Midbrain (tissue), 1 donor: Measurements from ENCODE around the gene RFX4.
"Not testable (repeated sequence)": the region's sequence is repeated elsewhere in the genome, so short reads cannot be mapped to it uniquely, and the experiment has no call there.

Experiments
- DNase-seq: peaks from one replicate; lab custom pipeline; 2025; lab: John Stamatoyannopoulos, UW

Gene RFX4

DNA sequence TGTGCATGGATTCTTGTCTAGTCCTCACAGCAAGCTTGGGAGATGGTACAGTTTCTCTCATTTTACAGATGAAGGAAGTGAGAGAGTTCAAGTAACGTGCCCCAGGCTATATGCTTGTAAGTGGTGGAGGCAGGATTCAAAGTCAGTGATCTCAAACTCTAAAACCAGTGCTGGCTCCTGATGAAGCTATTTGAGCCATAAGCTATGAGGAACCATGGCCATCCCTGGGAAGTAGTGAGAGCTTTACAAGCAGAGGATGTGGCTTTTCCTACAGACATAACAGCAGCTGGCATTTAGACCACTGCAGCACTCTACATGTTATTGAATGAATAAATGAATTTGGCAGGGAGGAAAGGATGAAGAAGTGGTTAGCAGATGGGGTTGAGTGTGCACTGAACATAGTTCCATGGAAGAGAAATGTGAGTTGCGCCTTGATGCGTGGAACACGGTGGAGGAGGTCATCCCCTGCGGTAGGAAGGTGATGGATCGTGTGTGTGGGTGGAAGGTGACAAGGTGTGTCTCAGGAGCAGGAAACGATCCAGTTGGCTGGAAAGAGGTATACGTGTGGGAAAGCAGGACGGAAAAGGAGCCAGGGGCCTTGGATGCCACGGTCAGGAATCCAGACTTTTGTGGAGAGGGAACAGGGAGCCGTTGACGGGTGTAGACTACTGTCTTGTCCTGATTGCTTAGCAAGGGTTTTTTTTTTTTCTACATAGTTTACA, 65.2 kb downstream of the RFX4 start:
- DNase-seq, result no peak

DNA sequence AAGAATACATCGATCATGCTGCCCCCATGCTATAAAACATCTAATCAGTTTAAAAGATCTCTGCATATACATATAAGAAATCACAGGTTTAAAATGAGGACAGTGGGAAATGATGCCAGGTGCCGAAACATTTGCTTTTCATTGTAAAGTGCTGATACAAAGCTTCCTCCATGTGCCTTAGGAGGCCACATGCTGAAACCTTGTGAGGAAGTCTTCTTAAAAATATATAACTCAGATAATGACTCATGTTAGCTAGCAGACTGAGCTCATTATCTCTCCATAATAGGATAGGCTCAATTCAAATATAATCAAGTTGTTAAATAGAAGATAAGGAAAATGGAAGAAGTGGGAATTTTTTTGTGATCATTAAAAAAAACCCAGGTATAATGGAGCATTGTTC, 65.9 kb downstream of the RFX4 start:
- no peak for DNase-seq

DNA sequence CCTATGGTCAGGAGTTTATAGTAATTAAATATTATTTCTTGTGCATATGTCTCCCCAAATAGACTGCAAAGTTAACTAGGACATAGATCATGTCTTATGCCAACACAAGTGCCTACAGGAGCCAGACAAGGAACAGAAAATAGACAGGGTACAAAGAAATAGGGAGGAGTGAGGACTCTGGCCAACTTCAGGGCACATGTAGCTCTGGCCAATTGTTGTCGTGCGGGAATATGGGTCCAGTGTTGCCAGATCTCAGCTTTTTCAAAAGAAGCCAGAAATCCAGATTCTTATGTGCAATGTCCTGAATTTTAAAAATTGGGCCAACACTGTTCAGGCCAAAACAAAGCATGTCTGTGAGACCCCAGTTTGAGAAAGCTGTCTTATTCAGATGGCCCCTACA, 68.7 kb downstream of the RFX4 start:
- DNase-seq, result peak; percentile 52

DNA sequence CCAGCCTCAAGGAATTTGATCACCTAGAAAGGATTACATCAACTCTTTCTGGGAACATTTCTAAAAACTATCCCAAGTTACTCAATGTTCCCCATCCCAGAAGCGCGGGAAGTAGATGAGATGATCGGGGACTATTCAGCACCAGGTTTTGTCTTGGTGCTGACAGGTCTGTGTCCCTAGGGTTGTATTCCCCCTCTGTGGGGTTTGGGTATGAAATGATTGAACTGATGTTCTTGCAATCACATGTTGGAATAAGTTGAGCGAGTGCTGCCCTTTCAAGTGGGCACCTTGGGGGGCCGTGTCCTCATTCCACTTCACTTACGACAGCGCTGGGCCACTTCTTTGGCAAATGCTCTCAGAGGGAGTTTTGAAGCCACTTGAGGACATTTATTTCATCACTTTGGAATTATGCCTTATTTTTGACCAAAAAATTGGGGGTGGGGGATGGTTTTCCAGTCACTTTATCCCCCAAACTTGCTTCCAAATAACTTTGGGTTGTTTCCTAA, 69.8 kb downstream of the RFX4 start:
- no peak for DNase-seq

DNA sequence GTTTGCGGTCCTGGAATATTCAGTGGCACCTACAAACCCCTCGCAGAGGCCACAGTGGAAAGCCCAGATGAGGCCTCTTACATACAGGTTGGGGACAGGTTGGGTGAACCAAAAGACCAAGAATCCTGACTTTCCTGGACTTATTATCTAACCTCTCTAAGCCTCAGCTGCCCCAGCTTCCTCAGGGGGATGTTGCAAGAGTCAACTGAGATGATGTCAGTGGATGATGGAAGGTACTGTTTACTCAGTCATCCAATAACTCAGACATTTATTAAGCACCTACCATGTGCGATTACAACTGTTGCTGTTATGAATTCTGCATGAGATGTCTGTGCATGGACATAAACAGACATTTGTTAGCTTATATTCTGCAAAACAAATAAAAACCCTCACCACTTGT, 72.8 kb downstream of the RFX4 start:
- DNase-seq, result no peak

DNA sequence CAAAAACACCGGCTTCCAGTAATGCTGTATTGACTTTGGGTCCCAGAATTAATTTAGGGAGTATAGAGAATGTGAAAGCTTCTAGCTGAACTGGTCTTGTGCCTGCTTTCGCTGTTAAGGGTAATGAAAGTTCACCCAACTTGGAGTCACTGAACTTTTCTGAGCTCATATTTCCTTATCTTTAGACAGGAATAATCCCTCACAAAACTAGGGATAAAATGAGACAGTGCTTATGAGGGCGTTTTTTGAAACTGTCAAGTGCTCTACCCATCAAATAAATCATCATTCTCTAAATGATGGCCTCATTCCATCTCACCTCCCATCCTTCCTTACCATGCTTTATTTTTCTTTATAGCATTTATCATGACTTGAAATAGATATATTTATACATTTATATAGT, 74.7 kb downstream of the RFX4 start:
- no peak for DNase-seq

DNA sequence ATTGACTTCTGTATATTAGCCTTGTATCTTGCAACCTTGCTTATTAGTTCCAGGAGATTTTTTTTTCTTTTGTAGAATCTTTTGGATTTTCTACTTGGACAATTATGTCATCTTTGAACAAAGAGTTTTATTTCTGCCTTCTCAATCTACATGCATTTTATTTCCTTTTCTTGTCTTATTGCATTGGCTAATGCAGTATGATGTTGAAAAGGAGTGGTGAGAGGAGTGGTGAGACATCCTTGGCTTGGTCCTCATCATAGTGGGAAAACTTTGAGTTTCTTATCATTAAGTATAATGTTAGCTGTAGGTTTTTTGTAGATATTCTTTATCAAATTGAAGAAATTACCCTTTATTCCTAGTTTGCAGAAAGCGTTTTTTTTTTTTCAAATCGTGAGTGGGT, 80.6 kb downstream of the RFX4 start:
- DNase-seq, result no peak

DNA sequence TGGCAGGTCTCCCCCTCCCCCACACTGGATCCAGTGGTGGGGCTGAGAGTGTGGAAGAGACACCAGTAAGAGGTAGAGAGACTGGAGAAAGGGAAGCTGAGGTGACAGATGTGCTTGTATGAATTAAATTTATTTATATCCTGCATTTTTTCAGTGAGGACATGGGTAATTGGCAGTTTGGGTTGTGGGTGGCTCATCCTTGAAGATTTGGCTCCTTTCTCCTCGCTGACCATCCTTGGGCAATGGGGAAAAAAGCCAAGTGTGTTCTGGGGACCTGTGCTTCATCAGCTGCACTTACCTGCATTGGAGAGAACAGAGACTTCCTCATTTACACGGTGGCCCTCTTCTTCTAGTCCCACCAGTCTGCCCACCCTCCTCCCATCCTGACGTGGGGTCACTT, 86.4 kb downstream of the RFX4 start:
- no peak for DNase-seq

DNA sequence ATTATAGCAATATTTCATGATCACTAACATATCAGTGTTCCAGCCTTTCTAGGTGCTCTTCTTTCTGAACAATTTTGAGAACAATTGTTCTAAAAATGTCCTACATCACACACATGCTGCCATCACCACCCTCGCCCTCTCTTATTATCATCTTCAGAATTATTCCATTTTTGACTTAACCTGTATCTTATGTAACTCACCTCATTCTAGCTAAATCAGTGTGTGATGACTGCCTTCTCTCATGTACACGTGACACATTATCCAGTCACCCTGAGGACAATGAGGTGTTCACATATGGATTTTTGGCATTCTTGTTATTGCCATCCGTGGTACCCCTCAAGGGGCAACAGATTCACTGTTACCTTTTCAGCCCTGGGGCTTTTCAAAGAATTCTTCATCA, 87.3 kb downstream of the RFX4 start:
- DNase-seq, result no peak

DNA sequence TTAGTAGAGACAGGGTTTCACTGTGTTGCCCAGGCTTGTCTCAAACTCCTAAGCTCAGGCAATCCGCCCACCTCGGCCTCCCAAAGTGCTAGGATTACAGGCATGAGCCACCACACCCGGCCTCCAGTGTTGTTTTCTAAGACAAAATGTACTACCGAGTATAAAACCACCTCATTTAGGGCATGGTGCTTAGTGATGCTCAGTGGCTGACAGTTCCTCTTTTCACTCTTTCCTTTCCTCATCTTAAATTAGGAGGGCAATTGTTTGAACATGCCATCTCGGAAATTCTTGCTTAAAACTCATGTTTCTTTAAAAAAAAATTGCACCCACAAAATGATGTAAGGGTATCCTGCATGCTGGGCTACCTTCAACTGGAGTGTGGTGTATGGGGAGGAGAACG, 89.0 kb downstream of the RFX4 start:
- no peak for DNase-seq

DNA sequence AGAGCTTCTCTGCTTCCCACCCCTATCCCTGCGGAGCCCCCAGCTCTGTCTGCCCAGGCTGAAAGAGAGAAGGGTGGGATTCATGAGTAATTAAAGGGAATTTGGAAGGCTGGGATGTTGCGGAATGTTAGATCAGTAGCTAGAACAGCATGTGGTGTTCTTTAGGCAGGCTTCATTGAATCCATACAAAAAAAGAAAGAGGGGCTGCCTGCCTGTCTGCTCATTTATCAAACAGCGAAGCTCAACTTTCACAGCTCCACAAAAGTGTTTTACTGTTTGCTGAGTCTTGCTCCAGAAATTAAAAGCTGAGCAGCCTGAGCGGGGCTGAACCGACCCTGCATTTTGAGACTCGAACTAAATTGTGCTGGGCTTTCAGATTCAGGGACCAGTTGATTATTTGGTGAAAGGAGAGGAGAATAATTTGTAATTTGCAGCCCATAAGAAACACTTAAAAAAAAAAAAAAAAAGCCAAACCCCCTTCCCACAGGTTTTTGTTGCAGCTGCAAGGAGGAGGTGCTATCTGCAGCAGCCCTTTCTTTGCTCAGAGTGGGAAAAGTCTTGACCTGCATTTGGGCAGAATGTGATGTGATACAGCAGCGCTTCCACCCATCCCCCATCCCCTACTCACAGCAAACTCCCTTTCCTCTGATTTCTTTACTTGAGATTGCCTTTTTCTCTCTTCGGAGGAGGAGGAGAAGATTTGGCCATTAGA, 89.7 kb downstream of the RFX4 start:
- DNase-seq, result no peak

DNA sequence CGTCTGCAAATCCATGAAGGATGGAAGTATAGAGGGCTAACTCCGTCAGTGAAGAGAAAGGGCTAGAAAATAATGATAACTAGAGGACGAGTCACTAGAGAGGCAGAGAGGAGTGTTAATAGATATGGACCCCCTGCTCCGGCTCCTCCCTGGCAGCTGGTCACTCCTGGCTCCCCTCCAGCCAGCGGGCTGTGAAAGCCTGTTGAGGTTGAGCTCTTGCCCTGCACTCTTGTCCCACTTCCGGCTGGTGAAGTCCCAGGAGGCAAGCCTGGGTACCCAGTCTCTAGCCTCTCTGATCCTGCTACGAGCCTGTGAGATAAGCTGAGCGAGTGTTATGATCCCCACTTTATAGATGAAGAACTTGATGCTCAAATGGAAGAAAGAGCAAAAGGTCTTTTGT, 90.3 kb downstream of the RFX4 start:
- DNase-seq, result no peak

DNA sequence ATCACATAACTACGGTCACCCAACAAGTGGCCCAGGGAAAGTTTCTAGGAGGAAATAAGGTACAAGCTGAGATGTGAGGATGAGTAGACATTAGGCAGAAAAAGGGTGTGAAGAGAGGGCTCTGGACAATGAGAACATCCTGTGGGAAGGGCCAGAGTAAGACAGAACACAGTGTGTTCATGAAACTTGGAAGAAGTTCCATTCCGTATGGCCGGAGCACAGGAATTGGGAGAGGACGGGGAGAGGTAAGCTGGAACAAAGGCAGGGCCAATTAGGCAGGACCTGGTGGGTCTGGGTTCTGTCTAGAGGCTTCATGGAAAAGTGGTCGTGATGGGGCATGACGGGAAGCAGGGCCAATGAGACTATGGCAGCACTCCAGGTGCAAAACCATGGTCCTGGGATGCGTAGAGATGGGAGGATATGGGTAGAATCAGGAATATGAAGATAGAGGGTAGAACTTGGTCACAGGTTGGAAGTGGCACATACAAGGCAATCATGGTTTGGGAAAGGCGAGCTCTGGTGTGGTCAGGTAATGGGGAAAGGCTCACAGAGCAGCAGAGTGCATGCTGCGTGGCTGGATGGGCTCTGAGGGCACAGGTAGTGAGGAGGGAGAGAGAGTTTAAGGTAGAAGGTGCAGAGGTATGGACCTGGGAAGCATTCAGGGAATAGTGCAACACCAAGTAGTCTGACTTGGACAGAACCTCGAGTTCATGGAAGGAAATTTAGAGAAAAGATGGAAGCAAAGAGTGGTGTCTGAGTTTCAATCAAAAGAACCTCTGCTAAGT, 93.0 kb downstream of the RFX4 start:
- DNase-seq, result no peak

DNA sequence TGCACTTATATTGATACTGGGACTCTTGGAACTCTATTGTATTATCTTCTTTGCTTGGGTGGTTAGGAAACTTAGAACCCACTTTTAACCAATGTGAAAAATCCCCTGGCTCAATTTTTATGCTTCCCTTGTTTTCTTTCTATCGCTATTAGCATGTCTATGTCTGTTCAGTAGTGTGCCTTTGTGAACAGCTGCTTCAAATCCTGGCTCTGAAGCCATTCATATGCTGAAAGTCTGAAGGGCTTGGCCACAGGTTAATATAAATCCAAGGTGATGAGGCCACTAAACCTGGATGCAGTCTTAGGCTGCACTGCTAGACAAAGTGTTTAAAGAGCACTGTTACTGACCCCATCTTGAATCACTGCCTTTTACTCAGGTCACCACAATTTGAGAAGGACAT, 96.8 kb downstream of the RFX4 start:
- DNase-seq, result no peak

DNA sequence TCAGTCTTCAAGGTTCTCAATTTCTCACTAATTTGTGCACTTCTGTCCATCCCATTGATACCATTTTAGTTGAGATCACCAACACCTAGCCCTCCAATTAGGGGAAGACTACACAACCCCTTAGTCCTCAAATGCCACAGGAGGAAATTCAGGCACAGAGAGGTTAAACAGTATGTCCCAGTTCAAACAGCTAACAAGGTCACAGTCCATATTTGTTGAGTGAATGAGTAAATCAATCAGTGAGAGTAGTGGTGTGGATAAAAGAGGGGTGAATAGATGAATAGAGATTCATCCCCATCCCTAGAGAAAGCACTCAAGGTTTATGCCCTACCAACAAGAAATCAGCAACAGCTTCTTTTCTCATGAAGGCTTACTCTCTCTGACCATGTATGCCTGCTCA, 97.5 kb downstream of the RFX4 start:
- no peak for DNase-seq

DNA sequence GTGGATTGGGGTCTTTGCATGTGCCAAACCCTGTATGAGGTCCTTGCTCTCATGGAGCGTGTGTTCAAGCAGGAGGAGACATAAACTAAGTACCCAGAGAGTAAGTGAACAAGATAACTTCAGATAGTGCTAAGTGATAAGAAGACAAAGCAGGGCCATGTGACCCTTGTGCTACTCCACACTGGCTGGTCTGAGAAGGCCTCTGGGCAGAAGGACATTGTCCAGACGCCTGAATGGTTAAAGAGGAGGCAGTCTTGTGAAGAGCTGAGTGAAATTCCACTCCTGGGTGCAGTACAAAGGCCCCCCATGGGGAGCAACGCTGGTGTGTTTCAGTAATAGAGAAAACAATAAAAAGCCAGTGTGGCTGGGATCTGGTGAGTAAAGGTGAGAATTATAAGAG, 98.4 kb downstream of the RFX4 start:
- no peak for DNase-seq

DNA sequence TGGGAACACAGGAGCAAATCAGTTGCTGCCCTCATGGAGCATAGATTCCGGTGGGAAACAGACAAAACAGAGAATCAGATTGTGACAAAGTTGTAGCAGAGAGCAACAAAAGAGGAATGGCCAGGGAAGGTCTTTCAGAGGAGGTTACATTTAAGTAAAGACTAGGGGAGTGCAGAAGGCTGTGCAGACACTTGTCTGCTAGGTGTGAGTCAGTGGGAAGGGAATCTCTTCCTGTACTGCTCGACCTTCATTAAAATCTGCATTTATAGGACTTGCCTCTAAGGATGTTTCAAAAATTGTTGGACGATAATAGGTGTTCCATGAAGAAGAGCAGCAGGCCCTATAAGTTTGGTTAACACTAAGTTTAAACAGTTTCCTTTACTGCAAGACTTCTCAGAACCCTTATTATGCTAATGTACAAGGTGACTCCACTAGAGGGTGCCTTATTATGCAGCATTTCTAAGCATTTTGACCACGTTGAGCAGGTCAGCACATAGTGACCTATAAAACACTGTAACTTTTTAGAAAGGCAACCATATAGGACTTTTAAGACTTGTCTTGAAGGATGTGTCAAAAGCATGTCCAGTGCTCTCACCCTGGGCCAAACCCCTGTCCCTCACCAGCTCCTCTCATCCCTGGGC, 99.9 kb downstream of the RFX4 start:
- DNase-seq, result no peak

DNA sequence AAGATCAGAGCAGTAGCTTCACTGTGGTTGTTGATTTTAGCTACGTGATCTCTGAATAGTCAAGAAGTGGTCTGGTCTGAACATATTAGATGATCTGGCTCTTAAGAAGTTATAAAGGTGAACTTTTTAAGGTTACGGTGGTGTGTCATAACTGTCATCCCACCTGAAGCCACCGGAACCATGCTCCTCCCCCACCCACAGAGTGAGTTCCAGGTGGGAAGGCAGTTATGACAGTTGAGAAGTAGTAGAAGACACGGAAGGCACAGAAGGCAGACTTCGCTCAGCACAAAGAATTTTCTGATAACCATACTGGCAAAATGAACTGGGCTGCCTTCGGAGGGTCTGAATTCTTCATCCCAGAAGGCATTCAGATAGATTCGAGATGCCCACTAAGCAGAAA, 101.7 kb downstream of the RFX4 start:
- DNase-seq, result no peak

DNA sequence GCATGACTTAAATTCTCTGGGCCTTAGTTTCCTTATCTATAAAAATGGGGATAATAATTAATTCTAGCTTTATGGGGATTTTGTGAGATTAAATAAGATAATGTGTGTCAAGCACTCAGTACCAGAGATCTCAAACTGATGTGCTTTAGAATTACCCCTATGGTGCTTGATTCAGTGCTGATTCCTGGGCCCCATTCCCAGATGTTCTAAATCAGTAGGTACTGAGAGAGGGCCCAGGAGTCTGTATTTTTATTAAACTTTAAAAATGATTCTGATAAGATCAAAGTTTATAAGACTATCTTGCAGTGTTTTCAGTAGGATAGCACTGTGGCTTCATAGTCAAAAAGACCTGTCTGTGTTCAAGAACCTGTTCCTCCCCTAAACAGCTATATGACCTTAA, 102.6 kb downstream of the RFX4 start:
- DNase-seq, result no peak

DNA sequence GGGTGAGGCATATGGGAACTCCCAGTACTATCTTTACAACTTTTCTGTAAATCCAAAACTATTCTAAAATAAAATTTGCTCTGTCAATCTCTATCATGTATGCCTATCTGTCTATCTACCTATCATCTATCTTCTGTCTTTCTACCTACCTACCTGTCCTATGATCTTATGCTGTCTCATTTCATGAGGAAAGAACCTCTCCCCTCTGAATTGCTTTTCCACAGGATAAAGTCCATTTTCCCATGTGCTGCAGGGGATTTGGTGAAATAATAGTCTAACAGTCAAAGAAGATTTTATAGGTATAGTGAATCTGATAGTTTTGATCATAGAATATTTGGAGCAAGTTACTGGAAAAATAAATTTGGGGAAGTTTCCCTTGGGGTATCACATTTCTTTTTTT, 104.9 kb downstream of the RFX4 start:
- DNase-seq, result no peak

DNA sequence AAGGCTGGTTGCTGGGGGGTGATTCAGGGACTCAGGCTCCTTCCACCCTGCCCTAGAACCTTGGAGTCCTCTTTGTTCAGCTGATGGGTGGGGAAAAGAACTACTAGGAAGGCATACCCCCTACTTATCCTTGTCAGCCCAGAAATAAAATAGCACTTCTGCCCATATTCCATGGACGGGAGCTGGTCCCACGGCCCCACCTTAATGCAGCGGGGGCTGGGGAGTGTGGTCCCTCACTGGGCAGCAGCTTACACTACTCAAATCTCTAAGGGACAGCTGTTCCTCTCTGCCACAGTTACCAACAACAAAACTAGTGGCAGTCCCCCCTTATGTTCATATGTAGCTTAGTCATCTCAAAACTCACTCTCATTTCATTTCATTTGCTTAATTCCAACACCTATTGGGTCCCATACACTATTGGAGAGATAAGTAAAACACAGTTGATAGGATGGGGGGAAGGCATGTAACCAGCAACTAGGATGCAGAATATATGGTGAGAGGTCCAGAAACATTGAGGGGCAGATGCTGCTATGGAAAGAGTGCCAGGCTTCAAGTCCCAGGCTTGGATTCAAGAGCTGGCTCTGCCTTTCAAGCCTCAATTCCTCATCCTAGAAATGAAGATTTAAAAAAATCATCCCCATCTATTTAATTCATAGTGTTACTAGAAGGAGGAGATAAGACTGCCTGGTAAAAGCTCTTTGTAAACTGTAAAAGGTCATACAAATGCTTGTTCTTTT, 107.9 kb downstream of the RFX4 start:
- DNase-seq, result no peak

DNA sequence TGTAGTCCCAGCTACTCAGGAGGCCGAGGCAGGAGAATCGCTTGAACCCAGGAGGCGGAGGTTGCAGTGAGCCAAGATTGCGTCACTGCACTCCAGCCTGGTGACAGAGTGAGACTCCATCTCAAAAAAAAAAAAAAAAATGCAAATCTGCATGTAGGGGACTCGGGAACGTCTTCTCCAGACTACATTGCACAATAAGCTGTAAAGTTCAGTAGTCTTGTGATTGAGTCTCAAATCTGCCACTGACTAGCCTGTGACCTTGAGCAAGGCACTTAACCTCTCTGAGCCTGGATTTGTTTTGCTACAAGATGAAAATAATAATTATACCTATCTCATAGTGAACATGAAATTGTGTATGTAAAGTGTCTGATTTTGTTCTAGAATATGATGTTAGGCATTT, 109.2 kb downstream of the RFX4 start:
- DNase-seq, result not testable (repeated sequence)
